HepG2 (cell line): ENCODE results near the gene PELI3. TPM values are rescaled to one million over a fixed set of nuclear protein-coding genes. Genes with fewer than 3 reads are reported as not detected.
A peak's percentile ranks its signal among the peaks of the same experiment; 100 is the strongest.

Experiments
- AHDC1 ChIP-seq: sonication (generic); formaldehyde crosslinking; IDR thresholded peaks from 2 replicates; pipeline ENCODE4 v1.5.1; 2020; ENCODE audit warnings: mild to moderate bottlenecking, missing genetic modification reagents, borderline replicate concordance
- CHD2 ChIP-seq: IDR thresholded peaks from 2 replicates; pipeline ENCODE4 v1.6.1; 2011; ENCODE audit warnings: low read depth, low read length, improper control_type of control experiment
- GTF2F1 ChIP-seq: fragments of 150-350 bp; IDR thresholded peaks from 2 replicates; pipeline ENCODE4 v1.6.1; 2014; ENCODE audit warnings: low read length
- HNF4A ChIP-seq: sonication (generic); formaldehyde crosslinking; IDR thresholded peaks from 2 replicates; pipeline ENCODE4 v1.4.0; 2020; ENCODE audit warnings: missing genetic modification reagents
- ISX ChIP-seq: sonication (generic); formaldehyde crosslinking; conservative IDR thresholded peaks from 2 replicates; pipeline ENCODE4 v1.5.0; 2020; ENCODE audit warnings: missing genetic modification reagents
- KDM5A ChIP-seq: fragments of 200-600 bp; sonication (generic); IDR thresholded peaks from 2 replicates; pipeline ENCODE4 v1.7.0; 2018; ENCODE audit warnings: antibody characterized with exemption, mild to moderate bottlenecking, low read length, borderline replicate concordance
- KMT2B ChIP-seq: IDR thresholded peaks from 2 replicates; pipeline ENCODE4 v1.6.1; 2016; ENCODE audit warnings: missing genetic modification reagents, missing compliant biosample characterization
- MATR3 ChIP-seq: sonication (generic); formaldehyde crosslinking; IDR thresholded peaks from 2 replicates; pipeline ENCODE4 v1.4.0; 2020; ENCODE audit warnings: missing genetic modification reagents
- MLLT10 ChIP-seq: sonication (generic); formaldehyde crosslinking; IDR thresholded peaks from 2 replicates; pipeline ENCODE4 v1.4.0; 2020; ENCODE audit warnings: missing genetic modification reagents
- MXD4 ChIP-seq: IDR thresholded peaks from 2 replicates; pipeline ENCODE4 v1.6.1; 2016; ENCODE audit warnings: mild to moderate bottlenecking, missing biosample characterization, missing genetic modification reagents
- POGK ChIP-seq: sonication (generic); formaldehyde crosslinking; conservative IDR thresholded peaks from 2 replicates; pipeline ENCODE4 v1.8.0; 2022; ENCODE audit warnings: mild to moderate bottlenecking, moderate library complexity, missing genetic modification reagents
- PRPF4 ChIP-seq: fragments of 200-400 bp; formaldehyde crosslinking; IDR thresholded peaks from 2 replicates; pipeline ENCODE4 v1.6.1; 2016; ENCODE audit warnings: low read length, low read depth; ENCODE audit not compliant: poor library complexity, severe bottlenecking
- ZNF280B ChIP-seq: sonication (generic); formaldehyde crosslinking; IDR thresholded peaks from 2 replicates; pipeline ENCODE4 v1.5.0; 2020; ENCODE audit warnings: missing genetic modification reagents, mild to moderate bottlenecking, borderline replicate concordance
- ZNF546 ChIP-seq: sonication (generic); formaldehyde crosslinking; conservative IDR thresholded peaks from 2 replicates; pipeline ENCODE4 v1.8.1; 2023; ENCODE audit warnings: mild to moderate bottlenecking, missing genetic modification reagents
- ZNF556 ChIP-seq: sonication (generic); formaldehyde crosslinking; IDR thresholded peaks from 2 replicates; pipeline ENCODE4 v1.4.0; 2020; ENCODE audit warnings: mild to moderate bottlenecking, missing genetic modification reagents, borderline replicate concordance
- ZNF652 ChIP-seq: IDR thresholded peaks from 2 replicates; pipeline ENCODE4 v1.6.1; 2016; ENCODE audit warnings: low read depth, borderline replicate concordance
- ZNF670 ChIP-seq: sonication (generic); formaldehyde crosslinking; IDR thresholded peaks from 2 replicates; pipeline ENCODE4 v1.8.0; 2022; ENCODE audit warnings: mild to moderate bottlenecking, missing genetic modification reagents, borderline replicate concordance
- ZSCAN20 ChIP-seq: sonication (generic); formaldehyde crosslinking; IDR thresholded peaks from 2 replicates; pipeline ENCODE4 v1.4.0; 2020; ENCODE audit warnings: missing genetic modification reagents, mild to moderate bottlenecking, borderline replicate concordance
- polyA plus RNA-seq, 8 experiments: library from polyadenylated mRNA; depleted of rRNA in 3 of 8; stranded (reverse) in 7 of 8; unstranded in 1 of 8; fragments of >200 nt; fragmentation: Illumina TruSeq in 4 of 8; extraction: Trizol in 4 of 8; gene quantifications; 2 replicates each; pipeline versions ENCODE4 v1.2.1 to v1.2.3, GENCODE V29; 2011 to 2016; ENCODE audit warnings: low read depth in 4 of 8, missing spikeins in 1 of 8, mixed read lengths in 1 of 8; ENCODE audit not compliant: insufficient read depth in 1 of 8
- total RNA-seq, 5 experiments: library from RNA; depleted of rRNA; stranded (reverse); fragments of >200 nt; fragmentation: Illumina TruSeq; extraction: Trizol; gene quantifications; 2 replicates each; pipeline ENCODE4 v1.2.3, GENCODE V29; 2016; ENCODE audit warnings: low read depth in 1 of 5
- TF ChIP-seq, protein P1 (sequence below): sonication (generic); formaldehyde crosslinking; IDR thresholded peaks from 2 replicates; pipeline ENCODE4 v1.5.1; 2020; ENCODE audit warnings: mild to moderate bottlenecking, missing genetic modification reagents, moderate library complexity

The PELI3 gene
- total and polyA plus RNA-seq, 2 of the 13 experiments (the other 11 are each of a cell fraction or from before 2014, with no cell fraction given) = 2.0 to 4.0 TPM

DNA sequence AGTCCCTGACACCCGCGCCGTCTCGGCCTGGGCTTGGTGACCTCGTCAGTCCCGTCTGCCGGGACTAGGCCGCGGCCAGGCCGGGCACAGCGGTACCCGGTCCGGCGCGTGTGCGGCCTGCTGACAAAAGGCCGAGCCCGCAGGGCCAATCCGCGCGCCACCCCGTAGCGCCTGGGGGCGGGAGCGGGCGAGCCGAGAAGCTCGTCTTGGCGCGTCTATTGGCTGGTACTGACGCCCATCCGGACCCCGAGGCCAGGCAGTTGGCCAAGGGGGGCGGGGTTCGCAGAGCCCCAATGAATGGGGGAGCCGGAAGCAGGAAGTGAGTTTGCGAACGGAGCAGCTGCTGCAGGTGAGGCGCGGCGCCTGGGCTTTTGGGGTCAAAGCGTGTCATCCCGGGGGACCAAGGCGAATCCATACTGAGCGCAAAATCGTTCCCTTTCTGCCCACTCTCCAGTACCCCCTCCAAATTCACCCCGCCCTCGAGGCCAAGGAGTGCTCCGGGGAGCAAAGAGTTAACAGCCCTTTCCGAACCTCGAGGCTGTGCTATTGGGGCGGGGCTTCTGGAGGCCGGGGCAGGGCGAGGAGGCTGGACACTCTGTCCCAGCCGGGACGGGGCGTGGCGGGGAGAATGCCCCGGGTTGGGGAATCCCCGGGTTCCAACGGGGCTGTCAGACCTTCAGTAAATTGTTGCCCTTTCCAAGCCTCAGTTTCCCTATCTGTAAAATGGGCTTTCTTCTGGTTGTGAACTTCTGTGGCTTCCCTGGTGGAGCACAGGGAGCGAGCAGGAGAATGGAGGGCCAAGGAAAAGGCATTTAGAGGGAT lies 13.6 kb downstream of the PELI3 start, which contains the start of gene DPP3 (continued):
- TF ChIP-seq GTF2F1 = no peak
- TF ChIP-seq KMT2B (CRISPR knock-in tag) = peak; percentile 62
- TF ChIP-seq ZNF556 = peak; percentile 54
- no peak for TF ChIP-seq MATR3 (CRISPR knock-in tag)
- TF ChIP-seq MXD4 (CRISPR knock-in tag) = peak; percentile 92
- peak; percentile 99 for TF ChIP-seq ZNF652 (CRISPR knock-in tag)
- no peak for TF ChIP-seq HNF4A (CRISPR knock-in tag)
- no peak for TF ChIP-seq ZNF546 (CRISPR knock-in tag)
- no peak for TF ChIP-seq MLLT10 (CRISPR knock-in tag)
- TF ChIP-seq ZSCAN20 (CRISPR knock-in tag) = no peak
- TF ChIP-seq ISX (CRISPR knock-in tag) = no peak
- peak; percentile 77 for TF ChIP-seq POGK
- TF ChIP-seq PRPF4 = no peak
- TF ChIP-seq ZNF280B (CRISPR knock-in tag) = no peak; the same call in 1 of the 2 replicates
- TF ChIP-seq AHDC1 (CRISPR knock-in tag) = no peak
- TF ChIP-seq, protein P1, sequence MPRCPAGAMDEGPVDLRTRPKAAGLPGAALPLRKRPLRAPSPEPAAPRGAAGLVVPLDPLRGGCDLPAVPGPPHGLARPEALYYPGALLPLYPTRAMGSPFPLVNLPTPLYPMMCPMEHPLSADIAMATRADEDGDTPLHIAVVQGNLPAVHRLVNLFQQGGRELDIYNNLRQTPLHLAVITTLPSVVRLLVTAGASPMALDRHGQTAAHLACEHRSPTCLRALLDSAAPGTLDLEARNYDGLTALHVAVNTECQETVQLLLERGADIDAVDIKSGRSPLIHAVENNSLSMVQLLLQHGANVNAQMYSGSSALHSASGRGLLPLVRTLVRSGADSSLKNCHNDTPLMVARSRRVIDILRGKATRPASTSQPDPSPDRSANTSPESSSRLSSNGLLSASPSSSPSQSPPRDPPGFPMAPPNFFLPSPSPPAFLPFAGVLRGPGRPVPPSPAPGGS (CRISPR knock-in tag) = no peak
- peak; percentile 75; the same call in 1 of the 2 replicates for TF ChIP-seq KDM5A
- 0 out of 2 replicates have a peak, but pooled peaks have one; percentile 37 for TF ChIP-seq CHD2
- TF ChIP-seq ZNF670 (CRISPR knock-in tag) = peak; percentile 60; the same call in 1 of the 2 replicates
